NCI-H774 (cell line): ENCODE results near the gene RABGAP1.

Source experiments
- DNase-seq: peaks from one replicate; lab custom pipeline; 2025; lab: John Stamatoyannopoulos, UW

The RABGAP1 gene

GRCh38 chr9:123008909-123009308, 68.1 kb downstream of the RABGAP1 start:
- DNase-seq = no peak

DNA sequence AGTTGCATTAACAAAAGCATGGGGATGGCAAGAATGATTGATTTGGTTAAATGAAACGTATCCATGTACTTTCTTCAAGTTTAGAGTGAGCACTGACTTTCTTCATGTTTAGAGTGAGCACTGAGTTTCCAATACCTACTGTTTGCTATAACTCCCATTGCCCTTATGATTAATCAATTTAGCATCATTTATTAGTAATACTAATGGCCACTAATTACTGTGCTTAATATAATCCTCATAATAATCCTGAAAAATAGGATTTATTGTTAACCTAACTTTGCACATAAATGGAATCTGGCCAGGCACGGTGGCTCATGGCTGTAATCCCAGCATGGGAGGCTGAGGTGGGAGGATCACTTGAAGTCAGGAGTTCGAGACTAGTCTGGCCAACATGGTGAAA, 70.6 kb downstream of the RABGAP1 start:
- no peak for DNase-seq

GRCh38 chr9:123011878-123012528, 71.2 kb downstream of the RABGAP1 start:
- no peak for DNase-seq

- no peak for DNase-seq
These were observed 75.8 kb downstream of the RABGAP1 start for GRCh38 chr9:123016631-123017030.

- no peak for DNase-seq
These were observed 80.0 kb downstream of the RABGAP1 start for GRCh38 chr9:123020796-123021195.

- DNase-seq = no peak
These were observed 85.6 kb downstream of the RABGAP1 start for GRCh38 chr9:123026425-123026824.

DNA sequence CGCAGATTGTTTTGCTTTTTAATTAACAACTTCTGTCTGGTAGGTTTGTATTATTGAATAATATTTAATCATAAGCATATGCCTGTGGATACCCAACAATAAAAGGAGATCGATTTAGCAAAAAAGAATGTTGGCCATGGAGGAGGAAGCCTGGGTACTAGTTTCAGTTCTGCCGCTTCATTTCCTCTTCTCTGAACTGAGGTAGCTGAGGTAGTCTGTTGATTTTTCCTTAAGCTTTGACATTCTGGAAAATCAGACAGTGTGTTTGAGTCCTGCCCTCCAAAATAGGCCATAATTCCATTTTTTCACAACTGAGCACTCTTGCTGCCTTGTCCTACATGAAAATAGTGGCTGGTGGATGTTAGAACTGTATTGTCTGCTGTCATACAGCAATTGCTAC, 86.7 kb downstream of the RABGAP1 start:
- DNase-seq = no peak

DNA sequence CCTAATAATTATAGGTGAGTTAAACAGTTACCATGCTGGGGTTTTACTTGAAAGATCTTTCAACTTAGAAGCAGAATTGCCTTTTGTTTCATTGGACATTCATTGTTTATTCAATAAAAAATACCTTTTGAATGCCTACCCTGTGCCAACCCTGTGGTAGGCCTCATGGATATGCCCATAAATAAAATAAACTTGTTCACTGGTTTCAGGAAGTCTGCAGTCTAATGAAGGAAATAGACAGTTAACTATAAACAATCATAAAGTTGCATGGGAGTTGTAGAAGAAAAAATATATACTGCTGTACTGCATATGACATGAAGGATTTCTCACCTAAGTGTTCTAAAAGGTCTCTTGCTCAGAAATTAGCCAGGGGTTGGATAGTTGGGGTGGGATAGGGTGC, 87.3 kb downstream of the RABGAP1 start:
- no peak for DNase-seq

GRCh38 chr9:123028973-123029372, 88.2 kb downstream of the RABGAP1 start:
- DNase-seq = no peak

- no peak for DNase-seq
These were observed 91.1 kb downstream of the RABGAP1 start for GRCh38 chr9:123031963-123032362.

DNA sequence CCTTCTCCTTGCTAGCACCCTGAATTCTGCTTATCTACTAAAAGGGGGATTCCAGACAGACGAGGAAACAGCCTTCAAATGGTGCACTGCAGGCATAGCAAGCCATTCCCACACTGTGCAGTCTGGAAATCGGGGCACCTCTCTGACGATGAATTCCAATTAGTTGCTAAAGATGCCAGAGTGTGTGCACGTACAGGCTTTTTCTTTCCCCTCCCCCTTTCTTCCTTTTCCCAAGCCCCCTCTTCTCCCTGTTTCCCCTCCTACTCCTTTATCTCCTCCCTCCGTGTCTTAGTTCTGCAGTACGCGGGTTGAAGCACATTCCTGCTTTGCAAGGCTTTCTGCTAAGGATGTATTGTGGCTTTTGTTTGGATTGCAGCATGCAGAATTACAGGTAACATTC, 92.5 kb downstream of the RABGAP1 start, which contains the start of gene GPR21:
Gene GPR21, plus strand, starts transcription at position 316 of the 400 bp plus-strand sequence. CDS start 900 bp downstream, outside the sequence.
- no peak for DNase-seq

- DNase-seq = no peak
These were observed 93.2 kb downstream of the RABGAP1 start for GRCh38 chr9:123033864-123034601.

GRCh38 chr9:123034881-123035510, 94.2 kb downstream of the RABGAP1 start:
- no peak for DNase-seq

DNA sequence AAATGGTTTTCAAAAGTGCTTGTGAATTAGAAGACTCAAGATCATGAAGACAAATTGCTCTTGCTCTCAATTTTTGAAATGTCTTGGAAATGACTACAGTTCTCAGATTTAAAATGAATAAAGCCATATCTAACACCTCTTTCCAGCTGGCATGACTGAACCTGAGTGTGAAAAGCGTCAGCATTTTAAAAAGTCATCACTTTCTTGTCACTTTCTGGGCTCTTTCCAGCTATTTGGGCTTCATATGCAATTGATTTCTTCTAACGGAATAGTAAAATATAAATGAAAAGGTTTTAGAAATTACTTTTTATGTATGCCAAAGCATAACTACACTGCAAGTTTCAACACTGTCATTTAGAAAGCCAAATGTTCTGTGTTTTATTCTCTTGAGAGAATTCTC, 95.0 kb downstream of the RABGAP1 start:
- DNase-seq = no peak

DNA sequence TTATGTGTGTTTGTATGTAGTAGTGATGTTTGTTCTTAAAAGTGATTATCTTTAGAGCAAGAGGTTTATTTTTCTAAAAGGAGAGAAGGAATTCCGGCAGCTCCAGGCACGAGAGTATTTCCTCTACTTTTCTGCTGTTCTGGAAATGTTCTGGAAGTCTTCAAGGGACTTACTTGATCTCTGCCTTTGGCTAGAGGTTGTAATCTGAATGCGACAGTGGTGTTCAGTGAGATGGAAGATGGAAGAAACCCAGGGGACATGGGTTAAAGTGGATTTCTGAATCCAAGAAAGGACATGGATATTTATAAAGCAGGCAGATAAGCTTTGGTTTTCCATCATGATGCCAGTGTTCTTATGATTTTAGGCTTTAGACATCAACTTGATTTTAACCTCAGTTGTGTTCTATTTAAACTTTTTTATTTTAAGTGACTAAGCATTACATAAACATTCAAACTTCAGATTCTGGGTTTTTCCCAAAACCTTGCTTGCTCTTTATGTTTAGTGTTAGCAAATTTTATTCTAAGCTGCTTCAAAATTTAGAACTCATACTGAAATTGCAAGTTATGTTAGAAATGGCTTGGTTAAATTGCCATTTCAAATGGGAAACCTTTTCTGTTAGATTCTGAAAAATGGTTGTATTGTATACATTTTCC, 96.2 kb downstream of the RABGAP1 start:
- DNase-seq = no peak

DNA sequence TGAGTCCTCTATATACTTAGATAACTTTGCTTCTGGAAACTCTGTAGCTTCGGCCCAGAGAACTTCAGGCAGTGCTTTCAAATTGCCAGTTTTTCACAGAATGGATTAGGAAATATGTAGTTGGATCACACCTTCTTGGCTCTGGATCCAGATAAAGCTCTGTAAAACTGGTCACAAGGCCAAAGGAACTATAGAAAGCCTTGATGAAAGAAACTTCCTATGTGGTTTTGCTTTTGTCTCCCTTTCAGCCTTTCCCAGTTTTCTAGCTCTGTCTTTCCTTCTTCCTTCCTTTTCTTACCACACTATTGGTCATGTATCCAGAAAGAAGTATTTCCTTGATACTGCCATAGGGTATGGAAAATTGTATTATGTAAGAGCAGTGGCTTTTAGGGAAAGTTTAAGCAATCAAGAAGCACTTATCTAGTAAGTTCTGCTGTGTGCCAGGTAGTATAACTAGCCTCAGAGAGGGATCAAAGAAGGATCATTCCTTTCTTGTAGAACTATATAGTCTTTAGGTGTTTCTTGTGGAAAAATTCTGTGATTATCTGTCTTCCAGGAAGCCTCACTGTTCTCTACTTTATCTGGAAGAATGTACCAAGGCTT, 98.9 kb downstream of the RABGAP1 start:
- DNase-seq = no peak

DNA sequence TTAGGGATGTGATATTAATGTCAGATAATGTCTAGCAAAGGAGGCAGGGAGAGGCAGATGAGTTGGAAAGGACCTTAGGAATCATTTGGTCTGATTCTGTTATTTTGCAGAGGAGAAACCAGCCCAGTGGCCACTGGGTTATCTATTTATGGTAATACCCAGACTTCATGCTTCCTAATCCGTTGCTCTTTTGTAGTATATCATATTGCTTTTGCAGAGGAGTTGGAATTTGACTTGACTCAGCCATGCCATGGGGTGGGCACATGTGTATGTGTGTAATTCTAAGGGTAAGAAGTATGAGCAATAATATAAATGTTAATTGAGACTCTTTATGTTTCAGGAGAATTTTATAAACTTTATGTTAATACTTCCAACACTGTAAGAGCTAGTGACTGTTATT, 100.0 kb downstream of the RABGAP1 start:
- no peak for DNase-seq

- DNase-seq = no peak
These were observed 100.7 kb downstream of the RABGAP1 start for GRCh38 chr9:123041489-123041888.

DNA sequence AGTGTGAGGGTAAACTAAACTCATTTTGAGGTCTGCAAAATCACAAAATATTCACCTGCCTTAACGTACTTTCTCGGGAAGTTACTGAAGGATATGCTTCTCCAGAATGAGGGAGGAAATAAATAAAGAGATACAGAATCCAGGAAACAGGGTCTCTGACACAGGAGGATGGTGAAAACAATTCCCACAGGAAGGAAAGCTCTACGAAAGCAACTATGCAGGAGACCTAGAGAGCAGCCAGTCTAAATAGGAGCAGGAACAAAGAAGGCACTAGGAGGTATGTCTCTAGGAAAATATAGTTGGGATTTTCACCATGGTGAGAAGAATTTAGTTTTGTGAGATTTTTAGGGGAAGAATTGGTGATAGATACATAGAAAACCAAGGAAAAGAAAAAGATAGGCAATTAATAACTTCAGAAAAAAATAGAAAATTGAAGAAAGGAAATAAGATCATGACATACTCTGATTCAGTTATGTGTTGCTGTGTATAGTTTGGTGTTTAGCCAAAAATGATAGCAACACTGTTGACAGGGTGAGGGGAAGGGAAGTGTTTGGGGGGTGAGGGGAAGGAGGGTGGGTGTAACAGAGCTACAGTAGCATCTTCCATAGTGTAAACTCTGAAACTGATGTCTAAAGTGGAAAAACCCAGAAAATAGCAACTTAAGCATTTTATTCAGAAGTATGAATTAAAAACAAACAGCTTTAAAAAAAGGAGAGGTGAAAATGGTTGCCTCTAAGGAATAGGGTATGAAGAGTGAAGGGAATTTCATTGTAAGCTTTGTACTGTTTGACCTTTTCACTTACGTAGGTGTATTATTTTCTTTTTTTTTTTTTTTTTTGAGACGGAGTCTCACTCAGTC, 102.5 kb downstream of the RABGAP1 start:
- no peak for DNase-seq

DNA sequence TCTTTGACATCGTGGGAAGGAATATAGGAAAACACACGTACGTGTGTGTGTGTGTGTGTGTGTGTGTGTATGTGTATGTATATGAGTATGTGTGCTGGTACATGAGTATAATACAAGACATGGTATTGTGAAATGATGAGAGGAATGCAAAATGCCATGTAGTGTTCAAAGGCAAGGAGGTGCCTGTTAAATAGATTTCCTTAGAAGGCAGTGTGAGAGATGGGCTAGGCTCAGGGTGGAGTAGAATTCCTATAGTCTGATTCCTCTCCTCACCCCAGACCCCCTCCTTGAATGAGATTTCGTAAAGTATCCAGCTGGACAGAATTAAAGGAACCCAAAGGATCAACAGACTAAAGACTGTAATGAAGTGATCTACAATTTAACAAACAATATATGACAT, 103.8 kb downstream of the RABGAP1 start:
- no peak for DNase-seq
